AG04449 (cell line): ENCODE measurements around the gene NPLOC4.

Source experiments
- CTCF ChIA-PET: fragments of 350-600 bp; formaldehyde crosslinking; extraction: SDS; loops from one replicate; lab custom pipeline; 2021; ENCODE audit warnings: antibody characterized with exemption; lab: Yijun Ruan, JAX
- POLR2A ChIA-PET: fragments of 400-600, 350-600 bp; formaldehyde crosslinking; extraction: SDS; loops from one replicate; lab custom pipeline; 2020; ENCODE audit warnings: antibody characterized with exemption, inconsistent platforms; lab: Yijun Ruan, JAX
- DNase-seq: peaks from one replicate; pipeline ENCODE4 v3.0.0-alpha.2; 2010; ENCODE audit warnings: low read depth, low spot score
- H3K4me3 ChIP-seq: 2 replicates; pipeline ENCODE4 v1.5.1; 2011; ENCODE audit warnings: low read depth, mild to moderate bottlenecking, control low read depth, low read length
- CTCF ChIP-seq: IDR thresholded peaks from one replicate; pipeline ENCODE4 v1.5.1; 2011; ENCODE audit warnings: mild to moderate bottlenecking, moderate library complexity, low read length, control low read depth, inconsistent platforms; ENCODE audit not compliant: insufficient read depth; ENCODE audit errors: missing control alignments

The NPLOC4 gene

GRCh38 chr17:81683208-81683583, 46.3 kb upstream of the NPLOC4 start:
- ChIA-PET CTCF (interaction anchor here (1.2 to 2.6 kb wide), 5 partner anchors 9 to 82 kb away, joined by 3 to 7 read pairs (median 4); no protein-coding TSS in a partner anchor), POLR2A (interaction anchor here (0.7 to 3.6 kb wide), 11 partner anchors 9 to 182 kb away, joined by 3 to 26 read pairs (median 3); partner anchors contain the start of genes ACTG1, CCDC137, MRPL12 and OXLD1)

GRCh38 chr17:81682565-81683207, 45.8 kb upstream of the NPLOC4 start:
- DNase-seq = no peak
- no peak for TF ChIP-seq CTCF
- peak overlapping the region; percentile 89 for H3K4me3 ChIP-seq
- POLR2A ChIA-PET = interaction anchor here (1.2 to 3.6 kb wide), 3 partner anchors 20 to 170 kb away, joined by 3 to 26 read pairs (median 3); partner anchors contain the start of genes ACTG1 and MRPL12
- CTCF ChIA-PET = interaction anchor here (1.3 to 2.6 kb wide), 4 partner anchors 8 to 81 kb away, joined by 3 to 7 read pairs (median 4); no protein-coding TSS in a partner anchor

More at GRCh38 chr17:81683208-81683583, 46.3 kb upstream of the NPLOC4 start:
- no peak for DNase-seq
- H3K4me3 ChIP-seq = peak overlapping the region; percentile 89
- TF ChIP-seq CTCF = no peak

GRCh38 chr17:81681672-81682071, 44.8 kb upstream of the NPLOC4 start:
- ChIA-PET POLR2A (no interaction called here), CTCF (interaction anchor here (2.6 kb wide), 1 partner anchor 9 kb away, joined by 7 read pairs; no protein-coding TSS in a partner anchor)
- no peak for TF ChIP-seq CTCF
- DNase-seq = no peak
- peak overlapping the region; percentile 12 for H3K4me3 ChIP-seq

- no peak overlapping the region for H3K4me3 ChIP-seq
- ChIA-PET CTCF (interaction anchor here (1.2 kb wide), 1 partner anchor 24 kb away, joined by 5 read pairs; the partner anchor contains the start of gene MRPL12), POLR2A (no interaction called here)
- no peak for DNase-seq
- TF ChIP-seq CTCF = no peak
Measured at GRCh38 chr17:81680150-81680549, 43.2 kb upstream of the NPLOC4 start.

GRCh38 chr17:81676906-81677305, 40.0 kb upstream of the NPLOC4 start:
- POLR2A ChIA-PET = no interaction called here
- no peak for DNase-seq
- no peak overlapping the region for H3K4me3 ChIP-seq
- CTCF ChIA-PET = interaction anchor here (1.6 to 1.9 kb wide), 2 partner anchors 8 to 12 kb away, joined by 7 to 9 read pairs; no protein-coding TSS in a partner anchor
- TF ChIP-seq CTCF = no peak
